HUDEP-2 (cell line): Measurements from ENCODE around the gene ERO1B.
"Not testable (repeated sequence)": the region's sequence is repeated elsewhere in the genome, so short reads cannot be mapped to it uniquely, and the experiment has no call there.

Experiments used
- DNase-seq, 76 experiments: peaks; one replicate each; lab custom pipeline; 2025; ENCODE audit not compliant: unreplicated experiment in 76 of 76; lab: John Stamatoyannopoulos, UW

Gene ERO1B, protein sequence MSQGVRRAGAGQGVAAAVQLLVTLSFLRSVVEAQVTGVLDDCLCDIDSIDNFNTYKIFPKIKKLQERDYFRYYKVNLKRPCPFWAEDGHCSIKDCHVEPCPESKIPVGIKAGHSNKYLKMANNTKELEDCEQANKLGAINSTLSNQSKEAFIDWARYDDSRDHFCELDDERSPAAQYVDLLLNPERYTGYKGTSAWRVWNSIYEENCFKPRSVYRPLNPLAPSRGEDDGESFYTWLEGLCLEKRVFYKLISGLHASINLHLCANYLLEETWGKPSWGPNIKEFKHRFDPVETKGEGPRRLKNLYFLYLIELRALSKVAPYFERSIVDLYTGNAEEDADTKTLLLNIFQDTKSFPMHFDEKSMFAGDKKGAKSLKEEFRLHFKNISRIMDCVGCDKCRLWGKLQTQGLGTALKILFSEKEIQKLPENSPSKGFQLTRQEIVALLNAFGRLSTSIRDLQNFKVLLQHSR

DNA sequence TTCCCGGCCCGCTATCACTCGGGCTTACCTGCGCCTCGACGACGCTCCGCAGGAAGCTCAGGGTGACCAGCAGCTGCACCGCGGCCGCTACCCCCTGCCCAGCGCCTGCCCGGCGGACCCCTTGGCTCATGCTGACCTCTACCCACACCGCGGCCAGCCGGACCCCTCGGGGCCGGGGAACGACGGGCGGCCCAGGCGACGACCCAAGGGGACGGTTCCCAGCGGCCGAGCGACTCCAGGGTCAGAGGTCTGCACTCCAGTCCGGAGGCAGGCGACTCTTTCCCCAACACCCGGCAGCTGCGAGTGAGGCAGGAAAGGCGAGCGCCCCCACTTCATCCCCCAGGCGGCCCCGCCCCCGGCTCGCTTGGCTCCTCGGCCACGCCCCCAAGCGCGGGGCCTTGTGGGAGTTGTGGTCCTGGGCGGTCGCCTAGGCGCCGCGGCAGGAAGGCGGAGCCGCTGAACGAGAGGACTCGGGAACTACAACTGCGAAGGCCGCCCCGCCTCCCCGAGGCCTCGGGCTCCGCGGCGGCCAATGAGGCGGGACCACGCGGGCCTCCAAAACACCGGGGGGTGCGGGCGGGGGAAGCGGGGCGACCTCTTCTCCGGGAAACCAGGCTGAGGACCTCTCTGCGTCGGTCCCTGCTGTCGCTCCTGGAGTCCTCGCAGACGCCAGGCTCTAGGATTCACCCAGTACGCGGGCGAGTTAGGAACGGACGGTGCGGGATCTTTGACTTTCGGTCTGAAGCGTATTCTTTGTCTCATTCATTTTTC lies at the start of gene ERO1B:
ERO1B (minus strand) TSS at position 305 of the 771 bp plus-strand sequence; CDS start at position 130, 175 bp downstream.
- peak in 74 of 76 experiments; percentile 19 to 93 (median 85) for DNase-seq

DNA sequence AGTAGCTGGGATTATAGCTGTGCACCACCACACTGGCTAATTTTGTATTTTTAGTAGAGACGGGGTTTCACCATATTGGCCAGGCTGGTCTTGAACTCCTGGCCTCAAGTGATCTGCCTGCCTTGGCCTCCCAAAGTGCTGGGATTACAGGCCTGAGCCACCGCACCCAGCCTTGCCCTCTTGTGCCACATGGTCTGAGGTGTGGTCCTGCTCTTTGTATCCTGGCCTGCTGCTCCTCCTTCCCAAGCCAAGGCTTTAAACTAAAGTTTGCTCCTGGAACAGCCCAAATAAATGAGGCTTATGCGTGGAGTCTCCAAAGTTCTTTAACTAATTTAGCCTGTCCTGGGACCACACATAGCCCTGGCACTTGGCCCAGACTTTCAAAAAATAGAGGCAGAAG lies 49.7 kb upstream of the ERO1B start:
- not testable (repeated sequence) for DNase-seq

DNA sequence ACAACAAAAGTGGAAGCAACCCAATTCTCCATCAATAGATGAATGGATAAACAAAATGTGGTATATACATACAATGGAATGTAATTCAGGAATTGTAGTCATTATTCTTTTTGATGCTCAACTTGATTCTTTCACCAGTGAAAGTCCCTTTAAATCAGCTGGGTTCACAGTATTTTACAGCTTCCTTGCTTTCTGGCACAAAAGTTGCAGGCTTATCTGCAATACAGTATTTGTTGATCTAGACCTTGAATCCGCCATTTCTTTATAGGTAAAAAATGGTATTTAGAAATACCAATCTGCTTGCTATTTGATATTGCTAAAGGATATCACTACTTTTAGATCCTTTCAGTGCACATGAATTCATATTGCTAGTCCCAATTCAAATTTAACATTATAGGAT lies 44.7 kb upstream of the ERO1B start:
- DNase-seq, result no peak

DNA sequence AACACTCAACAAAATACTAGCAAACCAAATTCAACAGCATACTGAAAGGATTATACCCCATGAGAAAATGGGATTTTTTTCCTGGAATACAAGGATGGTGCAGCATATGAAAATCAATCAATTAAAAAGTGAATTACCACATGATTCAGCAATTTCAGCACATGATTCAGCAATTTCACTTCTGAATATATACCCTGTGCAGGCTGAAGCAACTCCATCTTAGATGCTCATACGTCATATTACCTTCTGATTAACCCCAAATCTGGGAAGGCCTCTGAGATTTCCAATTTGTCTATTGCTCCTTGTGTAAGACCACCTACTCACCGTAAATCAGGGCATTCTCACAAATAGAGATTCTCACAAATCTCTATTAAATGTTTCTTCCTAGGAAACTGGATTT lies 43.8 kb upstream of the ERO1B start:
- no peak for DNase-seq

DNA sequence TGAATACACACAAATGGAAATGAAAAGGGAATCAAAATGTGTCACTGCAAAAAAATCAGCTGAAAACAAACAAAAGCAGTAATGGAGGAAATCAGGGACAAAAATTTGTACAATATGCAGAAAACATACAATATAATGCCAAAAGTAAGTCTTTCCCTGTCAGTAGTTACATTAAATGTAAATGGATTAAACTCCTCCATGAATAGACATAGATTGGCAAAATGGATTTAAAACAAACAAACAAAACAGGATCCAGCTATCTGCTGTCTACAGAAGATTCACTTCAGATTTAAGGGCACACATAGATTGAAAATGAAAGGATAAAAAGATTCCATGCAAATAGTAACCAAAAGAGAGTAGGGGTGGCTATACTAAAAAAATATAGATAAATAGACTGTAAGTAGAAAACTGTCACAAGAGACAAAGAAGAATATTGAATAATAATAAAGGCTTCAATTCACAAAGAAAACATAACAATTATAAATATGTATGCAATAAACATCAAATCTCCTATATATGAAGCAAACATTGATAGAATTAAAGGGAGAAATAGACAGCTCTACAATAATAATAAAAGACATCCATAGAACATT lies 42.2 kb upstream of the ERO1B start:
- no peak for DNase-seq

DNA sequence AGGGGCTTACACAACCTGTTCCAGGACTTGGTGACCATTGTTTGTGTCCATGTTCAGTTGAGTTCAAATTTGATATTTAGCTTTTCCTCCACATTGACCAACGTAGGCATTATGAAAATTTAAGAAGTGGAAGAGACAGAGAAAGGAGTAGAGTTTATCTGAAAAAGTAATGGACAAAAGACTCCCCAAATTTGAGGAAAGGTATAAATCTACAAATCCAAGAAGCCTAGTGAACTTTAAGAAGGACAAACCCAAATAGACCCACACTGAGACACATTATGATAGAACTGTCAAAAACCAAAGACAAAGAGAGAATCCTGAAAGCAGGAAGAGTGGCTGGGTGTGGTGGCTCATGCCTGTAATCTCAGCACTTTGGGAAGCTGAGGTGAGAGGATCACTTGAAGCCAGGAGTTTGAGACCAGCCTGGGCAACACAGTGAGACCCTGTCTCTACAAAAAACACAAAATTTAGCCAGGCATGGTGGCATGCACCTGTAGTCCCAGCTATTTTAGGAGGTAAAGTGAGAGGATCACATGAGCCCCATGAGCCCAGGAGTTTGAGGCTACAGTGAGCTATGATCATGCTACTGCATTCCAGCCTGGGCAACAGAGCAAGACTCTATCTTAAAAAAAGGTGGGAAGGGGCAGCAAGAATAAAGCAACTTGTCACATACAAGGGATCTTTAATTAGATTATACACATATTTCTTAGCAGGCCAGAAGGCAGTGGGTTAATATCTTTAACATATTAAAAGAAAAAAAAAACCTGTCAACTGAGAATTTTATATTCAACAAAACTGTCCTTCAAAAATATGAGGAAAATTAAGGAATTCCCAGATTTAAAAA lies 41.0 kb upstream of the ERO1B start:
- no peak for DNase-seq

DNA sequence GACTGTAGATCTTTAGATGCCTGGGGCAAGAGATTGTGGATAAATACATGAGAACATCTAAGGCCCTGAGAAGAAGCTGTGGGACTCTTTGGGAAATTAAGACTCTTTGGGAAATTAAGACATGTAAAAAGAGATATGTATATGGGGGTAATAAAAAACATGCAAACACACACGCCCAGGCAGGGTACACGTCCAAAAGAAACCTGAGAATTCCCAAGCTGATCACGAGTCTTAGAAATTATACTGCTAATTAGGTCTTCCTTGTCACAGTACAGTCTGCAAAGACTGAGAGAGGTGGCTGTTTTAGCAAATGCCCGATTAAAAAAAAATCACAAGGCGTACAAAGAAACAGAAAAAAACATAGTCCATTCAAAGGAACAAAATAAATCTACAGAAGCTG lies 39.3 kb upstream of the ERO1B start:
- DNase-seq, result no peak

DNA sequence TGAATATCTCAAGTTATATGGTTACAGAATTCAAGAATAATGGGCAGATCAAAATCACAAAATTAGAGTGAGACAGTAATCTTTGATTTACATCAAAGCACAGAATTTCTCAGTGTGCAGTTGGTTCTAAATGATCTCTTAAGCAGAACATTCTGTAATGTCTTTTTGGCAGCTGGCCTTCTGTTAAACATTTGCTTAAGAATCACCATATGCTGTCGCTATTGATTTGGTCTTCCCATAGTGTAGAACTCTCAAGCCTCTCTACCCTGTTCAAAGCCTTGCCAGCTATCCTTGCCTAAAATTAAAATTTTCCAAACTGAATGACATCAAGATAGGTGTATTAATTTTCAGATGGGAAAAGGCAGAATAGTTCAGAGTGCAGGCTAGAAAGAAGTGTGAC lies 38.9 kb upstream of the ERO1B start:
- no peak for DNase-seq

DNA sequence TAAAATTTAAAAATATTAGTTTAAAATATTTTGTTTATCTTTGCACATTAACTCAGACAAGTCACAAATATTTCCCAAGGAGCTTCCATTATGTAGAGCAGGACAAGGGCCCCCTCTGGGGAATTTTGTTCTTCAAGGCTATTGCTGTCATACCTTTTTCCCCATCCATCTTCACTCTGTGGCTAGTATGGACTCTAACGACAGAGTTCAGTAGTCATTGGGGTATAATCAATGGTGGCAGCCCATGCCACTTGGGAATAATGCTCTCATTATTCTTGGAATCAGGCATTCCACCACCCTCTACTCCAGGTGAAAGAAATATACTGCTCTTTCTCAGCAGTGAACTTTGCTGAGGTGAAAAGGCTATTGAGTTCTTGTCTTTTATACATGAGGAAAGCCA lies 38.5 kb upstream of the ERO1B start:
- DNase-seq, result no peak

DNA sequence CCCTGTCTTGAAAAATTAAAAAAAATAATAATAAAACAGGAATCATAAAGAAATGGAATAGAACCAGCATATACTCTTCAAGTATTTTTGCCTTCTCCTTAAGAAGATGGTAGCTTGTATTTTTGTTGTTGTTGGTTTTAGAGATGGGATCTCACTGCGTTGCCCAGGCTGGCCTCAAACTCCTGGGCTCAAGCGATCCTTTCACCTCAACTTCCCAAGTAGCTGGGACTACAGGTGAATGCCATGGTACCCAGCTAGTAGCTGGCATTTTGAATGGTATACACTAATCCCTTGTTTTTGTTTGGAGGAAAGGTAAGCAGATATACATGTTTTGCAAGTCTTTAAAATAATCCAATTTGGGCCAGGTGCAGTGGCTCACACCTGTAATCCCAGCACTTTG lies 34.7 kb upstream of the ERO1B start:
- no peak for DNase-seq

DNA sequence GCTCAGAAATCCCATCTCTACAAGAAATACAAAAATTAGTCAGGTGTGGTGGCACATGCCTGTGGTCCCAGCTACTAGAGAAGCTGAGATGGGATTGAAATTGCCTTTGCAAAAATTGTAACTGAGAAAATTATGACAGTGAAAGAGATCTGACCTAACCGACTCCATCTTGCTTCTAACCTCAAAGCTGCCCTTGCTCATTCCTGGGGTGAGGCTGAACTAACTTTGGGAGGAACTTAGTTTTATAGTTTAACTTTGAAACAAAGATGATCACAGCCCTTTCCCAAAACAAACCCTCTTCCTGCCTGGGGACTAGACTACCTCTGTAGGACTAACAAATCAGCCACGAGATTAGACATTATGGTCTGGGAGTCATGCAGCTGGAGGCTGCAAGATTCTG lies 33.8 kb upstream of the ERO1B start:
- no peak for DNase-seq

DNA sequence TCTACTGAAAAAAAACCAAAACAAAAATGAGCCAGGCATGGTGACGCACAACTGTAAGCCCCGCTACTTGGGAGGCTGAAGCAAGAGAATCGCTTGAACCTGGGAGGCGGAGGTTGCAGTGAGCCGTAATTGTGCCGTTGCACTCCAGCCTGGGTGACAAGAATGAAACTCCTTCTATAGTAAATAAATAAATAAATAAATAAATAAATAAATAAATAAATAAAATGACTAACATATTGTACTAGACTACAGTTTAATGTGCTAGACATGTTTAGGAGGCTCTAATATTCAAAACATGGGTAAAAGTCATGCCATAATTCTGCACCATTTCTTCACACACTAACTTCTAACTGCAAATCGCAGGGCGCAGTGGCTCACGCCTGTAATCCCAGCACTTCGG lies 33.3 kb upstream of the ERO1B start:
- no peak for DNase-seq

DNA sequence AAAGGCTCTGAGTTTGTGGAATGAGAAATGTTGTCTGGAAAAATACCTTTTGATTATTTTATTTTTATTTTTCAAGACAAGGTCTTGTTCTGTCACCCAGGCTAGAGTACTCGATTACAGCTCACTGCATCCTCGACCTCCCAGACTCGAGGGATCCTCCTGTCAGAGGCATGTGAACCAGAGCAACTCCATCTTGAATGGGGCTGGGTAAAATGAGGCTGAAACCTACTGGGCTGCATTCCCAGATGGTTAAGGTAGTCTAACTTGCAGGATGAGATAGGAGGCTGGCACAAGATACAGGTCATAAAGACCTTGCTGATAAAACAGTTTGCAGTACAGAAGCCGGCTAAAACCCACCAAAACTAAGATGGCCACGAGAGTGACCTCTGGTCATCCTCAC lies 32.3 kb upstream of the ERO1B start:
- not testable (repeated sequence) for DNase-seq

DNA sequence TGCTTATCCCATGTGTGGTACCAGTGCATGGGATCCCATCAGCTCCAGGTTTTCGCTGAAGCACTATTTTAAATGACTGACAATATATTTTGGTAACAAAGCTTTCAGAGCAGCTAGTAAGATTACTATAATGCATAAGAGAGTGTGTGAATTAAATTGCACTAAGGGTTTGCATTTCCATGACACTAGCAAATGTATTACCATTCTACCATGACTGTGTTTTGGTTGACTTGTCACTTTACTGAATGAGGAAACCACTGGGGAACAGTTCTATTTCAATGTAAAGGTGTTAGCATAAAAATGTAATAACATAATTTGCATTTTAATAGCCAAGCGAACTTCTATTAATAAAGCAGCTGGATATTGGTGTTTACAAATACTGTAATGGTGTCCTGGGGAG lies 31.7 kb upstream of the ERO1B start:
- no peak for DNase-seq

DNA sequence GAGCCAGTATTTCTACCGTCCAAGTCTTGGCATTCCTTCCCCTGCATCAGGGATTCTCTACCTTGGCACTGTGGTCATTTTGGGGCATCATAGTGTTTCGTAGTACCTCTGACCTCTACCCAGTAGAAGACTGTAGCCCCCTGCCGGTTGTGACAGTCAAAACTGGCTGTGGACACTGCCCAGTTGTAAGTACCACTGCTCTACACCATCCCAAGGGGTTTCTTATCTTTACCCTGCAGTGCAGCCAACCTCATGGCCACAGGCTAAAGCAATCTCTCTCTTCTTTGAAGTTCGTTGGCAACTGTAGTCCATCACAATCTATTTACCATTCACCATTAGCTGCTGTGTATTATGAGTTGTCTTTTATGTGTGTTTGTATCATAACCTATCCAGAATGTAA lies 29.3 kb upstream of the ERO1B start:
- DNase-seq, result peak in 4 of 76 experiments; percentile 3 to 9 (median 4)

DNA sequence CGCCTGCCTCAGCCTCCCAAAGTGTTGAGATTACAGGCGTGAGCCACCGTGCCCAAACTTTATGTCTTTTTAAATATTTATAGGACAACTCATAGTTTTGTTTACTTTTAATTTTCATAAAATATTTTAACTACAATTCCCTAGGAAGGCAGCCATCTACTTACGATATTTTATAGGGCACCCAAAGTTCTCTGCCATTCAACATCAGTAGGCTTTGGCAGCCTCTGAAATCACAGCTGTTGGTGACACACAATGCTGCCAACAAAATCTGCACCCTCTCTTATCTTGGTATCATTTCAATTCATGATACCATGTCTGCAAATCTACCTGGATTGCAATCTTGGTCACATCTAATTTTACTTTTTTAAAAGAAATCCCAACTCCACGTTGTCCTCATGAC lies 27.1 kb upstream of the ERO1B start:
- no peak for DNase-seq

DNA sequence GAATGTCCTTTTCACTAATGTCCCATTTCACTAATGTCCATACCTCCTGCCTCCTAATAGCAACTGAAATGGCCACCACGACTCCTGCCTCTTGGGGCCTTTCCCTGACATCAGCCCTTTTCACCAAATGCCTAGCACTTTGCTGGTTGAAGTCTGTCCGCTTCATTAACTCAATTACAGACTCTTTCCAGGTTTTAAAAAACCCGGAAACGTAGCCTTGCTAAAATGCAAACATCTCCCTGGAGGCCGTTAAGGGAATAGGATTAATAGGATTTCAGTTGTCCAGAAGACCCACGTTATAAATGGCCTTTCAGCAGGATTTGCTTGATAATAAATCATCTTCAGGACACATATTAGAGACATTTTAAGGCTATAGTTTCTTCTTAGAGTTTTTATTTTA lies 25.7 kb upstream of the ERO1B start:
- no peak for DNase-seq

DNA sequence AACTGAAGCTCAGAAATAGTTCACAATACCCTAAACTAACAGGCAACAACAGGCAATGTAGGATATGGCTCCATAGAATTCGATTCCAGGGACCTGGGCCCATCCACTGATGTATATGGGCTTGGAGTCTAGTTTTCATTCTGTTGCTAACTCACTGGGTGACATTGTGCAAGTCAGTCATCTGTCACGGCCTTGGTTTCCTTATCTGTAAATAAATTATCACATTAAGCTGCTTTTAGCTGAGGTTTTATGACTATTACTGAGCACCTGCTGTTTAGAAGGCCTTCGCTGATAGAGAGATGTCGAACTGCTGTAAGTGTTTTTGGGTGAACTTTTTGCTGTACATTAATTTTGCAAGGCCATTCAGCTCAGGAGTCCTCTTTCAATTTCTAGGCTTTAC lies 22.9 kb upstream of the ERO1B start:
- DNase-seq, result no peak

DNA sequence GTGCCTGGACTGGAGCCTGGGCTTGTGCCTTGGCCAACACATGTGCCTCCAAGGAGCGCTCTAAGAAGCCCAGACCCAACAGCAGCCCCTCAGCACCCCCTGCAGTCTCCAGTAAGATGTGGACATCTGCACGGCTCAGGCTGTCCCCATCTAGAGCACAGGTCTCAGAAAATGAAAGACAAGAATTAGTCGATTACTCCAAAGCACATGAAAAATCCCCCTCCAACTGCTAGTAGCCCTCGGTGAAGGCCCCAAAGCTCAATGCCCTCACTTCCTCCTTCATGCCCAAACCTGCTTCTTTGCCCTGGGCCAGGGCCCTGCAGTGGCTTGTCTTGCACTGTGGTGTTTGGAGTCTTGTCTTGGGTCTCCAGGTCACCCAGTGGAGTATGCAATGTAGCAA lies 21.9 kb upstream of the ERO1B start:
- DNase-seq, result peak in 2 of 76 experiments; percentile 11 to 12

DNA sequence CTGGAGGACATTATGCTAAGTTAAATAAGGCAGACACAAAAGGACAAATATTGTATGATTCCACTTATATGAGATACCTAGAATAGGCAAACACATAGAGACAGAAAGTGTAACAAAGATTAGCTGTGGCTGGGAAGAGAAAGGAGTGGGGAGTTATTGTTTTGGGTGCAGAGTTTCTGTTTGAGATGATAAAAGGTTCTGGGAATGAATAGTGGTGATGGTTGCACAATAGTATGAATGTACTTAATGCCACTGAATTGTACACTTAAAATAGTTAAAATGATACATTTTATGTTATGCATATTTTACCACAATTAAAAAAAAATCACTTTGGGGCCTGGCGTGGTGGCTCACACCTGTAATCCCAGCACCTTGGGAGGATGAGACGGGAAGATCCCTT lies 21.2 kb upstream of the ERO1B start:
- no peak for DNase-seq

DNA sequence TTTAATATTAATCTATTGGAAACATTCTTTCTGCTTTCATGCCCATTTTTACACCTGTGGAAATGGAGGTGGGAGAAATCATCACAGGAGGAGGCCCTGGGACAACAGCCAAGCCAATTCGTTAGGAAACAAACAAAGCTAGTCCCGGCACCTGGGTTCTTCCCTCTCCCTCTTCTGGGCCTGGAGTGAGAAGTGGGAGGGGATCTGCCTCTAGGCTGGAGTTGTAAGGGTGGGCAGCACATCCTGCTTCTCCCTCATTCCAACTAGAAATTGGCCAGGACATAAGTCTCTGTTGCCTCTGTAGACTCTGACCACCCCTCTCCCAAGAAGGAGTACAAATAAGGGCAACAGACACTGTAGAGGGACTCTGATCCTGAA lies 20.2 kb upstream of the ERO1B start:
- DNase-seq, result no peak
